Right lung (tissue), 5 donors: ENCODE measurements around the gene LTBP2. TPM values are rescaled to one million over a fixed set of nuclear protein-coding genes. Genes with fewer than 3 reads are reported as not detected.

Experiments
- DNase-seq, 2 donors: peaks; one replicate each; pipeline ENCODE4 v3.0.0-alpha.2; 2013
- polyA plus RNA-seq, 5 donors: library from polyadenylated mRNA; unstranded; fragments of 120-200 nt; gene quantifications; one replicate each; pipeline versions ENCODE4 v1.2.1 to v1.2.3, GENCODE V29; 2013; ENCODE audit warnings: inconsistent platforms in 1 of 5, low replicate concordance in 1 of 5; ENCODE audit not compliant: insufficient read length in 5 of 5, insufficient read depth in 1 of 5

Gene LTBP2
- polyA plus RNA-seq, 5 donors: 10.6 to 30.9 (median 16.7) TPM

- no peak for DNase-seq
These were observed 29.8 kb upstream of the LTBP2 start for GRCh38 chr14:74641601-74642391.

GRCh38 chr14:74638966-74639365, 26.9 kb upstream of the LTBP2 start:
- no peak for DNase-seq

GRCh38 chr14:74638066-74638465, 26.0 kb upstream of the LTBP2 start:
- DNase-seq: no peak

GRCh38 chr14:74637178-74637550, 25.1 kb upstream of the LTBP2 start:
- no peak for DNase-seq

- no peak for DNase-seq
These were observed 24.6 kb upstream of the LTBP2 start for GRCh38 chr14:74636424-74637177.

GRCh38 chr14:74635847-74636246, 23.8 kb upstream of the LTBP2 start:
- no peak for DNase-seq

- DNase-seq: no peak
These were observed 22.9 kb upstream of the LTBP2 start for GRCh38 chr14:74634964-74635363.

GRCh38 chr14:74634481-74634880, 22.4 kb upstream of the LTBP2 start:
- no peak for DNase-seq

GRCh38 chr14:74630881-74631690, 19.0 kb upstream of the LTBP2 start:
- no peak for DNase-seq

- no peak for DNase-seq
These were observed 16.4 kb upstream of the LTBP2 start for GRCh38 chr14:74628418-74628817.

GRCh38 chr14:74627076-74627475, 15.0 kb upstream of the LTBP2 start:
- no peak for DNase-seq

GRCh38 chr14:74622257-74622656, 10.2 kb upstream of the LTBP2 start:
- DNase-seq: no peak

GRCh38 chr14:74621556-74621955, 9.5 kb upstream of the LTBP2 start:
- DNase-seq: no peak

- no peak for DNase-seq
These were observed 8.9 kb upstream of the LTBP2 start for GRCh38 chr14:74620923-74621322.

GRCh38 chr14:74620497-74620921, 8.5 kb upstream of the LTBP2 start:
- DNase-seq: no peak

GRCh38 chr14:74619672-74620131, 7.7 kb upstream of the LTBP2 start:
- DNase-seq: no peak

- DNase-seq: no peak
These were observed 6.3 kb upstream of the LTBP2 start for GRCh38 chr14:74618078-74618952.

GRCh38 chr14:74616996-74617700, 5.1 kb upstream of the LTBP2 start:
- no peak for DNase-seq

GRCh38 chr14:74616507-74616906, 4.5 kb upstream of the LTBP2 start:
- DNase-seq: no peak

GRCh38 chr14:74615735-74616134, 3.7 kb upstream of the LTBP2 start:
- no peak for DNase-seq
